Vagina (tissue), 2 donors: ENCODE measurements around the gene ANKS1A. TPM values are rescaled to one million over a fixed set of nuclear protein-coding genes. Genes with fewer than 3 reads are reported as not detected.

Source experiments
- DNase-seq, 2 donors: peaks; one replicate each; pipeline ENCODE4 v3.0.0-alpha.2; 2017; ENCODE audit errors: extremely low spot score in 2 of 2
- H3K27ac ChIP-seq: fragments of 200-600 bp; sonication (generic); one replicate; pipeline ENCODE4 v1.5.1; 2019
- H3K27me3 ChIP-seq: fragments of 200-600 bp; sonication (generic); one replicate; pipeline ENCODE4 v1.5.1; 2019
- H3K36me3 ChIP-seq, 2 donors: fragments of 200-600 bp; sonication (generic); one replicate each; pipeline ENCODE4 v1.5.1; 2017 to 2019
- H3K4me1 ChIP-seq: fragments of 200-600 bp; sonication (generic); one replicate; pipeline ENCODE4 v1.5.1; 2019
- H3K4me3 ChIP-seq, 2 donors: fragments of 200-600 bp; sonication (generic); 1 replicate in 1 of 2; 2 replicates in 1 of 2; pipeline ENCODE4 v1.5.1; 2016 to 2019
- H3K9me3 ChIP-seq: fragments of 200-600 bp; sonication (generic); one replicate; pipeline ENCODE4 v1.5.1; 2019
- CTCF ChIP-seq, 3 experiments: fragments of 450-650 bp in 2 of 3; fragments of 200-600 bp in 1 of 3; sonication (generic) in 1 of 3; IDR thresholded peaks; one replicate each; pipeline ENCODE4 v1.5.1; 2017 to 2019; ENCODE audit warnings: antibody characterized with exemption in 3 of 3, mild to moderate bottlenecking in 2 of 3, moderate library complexity in 2 of 3
- POLR2A ChIP-seq, 2 donors: fragments of 450-650 bp; IDR thresholded peaks; one replicate each; pipeline ENCODE4 v1.6.1; 2017; ENCODE audit warnings: antibody characterized with exemption in 2 of 2, mild to moderate bottlenecking in 2 of 2, moderate library complexity in 2 of 2
- POLR2AphosphoS5 ChIP-seq, 2 donors: sonication (generic); formaldehyde crosslinking; IDR thresholded peaks; one replicate each; pipeline ENCODE4 v1.9.0; 2017; ENCODE audit warnings: antibody characterized with exemption in 2 of 2, mild to moderate bottlenecking in 2 of 2, low read depth in 1 of 2; ENCODE audit not compliant: insufficient read depth in 1 of 2
- intact Hi-C: fragments of 100-400 bp; cut with DNase I; formaldehyde crosslinking; loops from one replicate; pipeline ENCODE4 v1.15.1; 2023
- total RNA-seq: library from RNA; depleted of rRNA; stranded (reverse); fragments of >200 nt; gene quantifications from one replicate; pipeline ENCODE4 v1.2.3, GENCODE V29; 2016

The ANKS1A gene
- total RNA-seq, 1 donor from 2014 or later, result 24.3 TPM

GRCh38 chr6:35054106-35054742, 165.2 kb downstream of the ANKS1A start:
- Histone ChIP-seq H3K4me3 (no peak overlapping the region), H3K27me3 (no peaks in the 10 kb centered on the region), H3K4me1 (peaks cover 41% of the 10 kb centered on the region), H3K9me3 (no peaks in the 10 kb centered on the region), H3K27ac (peak overlapping the region; percentile 80), H3K36me3 (peaks cover 0 to 16% of the 10 kb centered on the region in 2 donors)
- DNase-seq, result no peak
- intact Hi-C loops, result no loop called here
- TF ChIP-seq POLR2AphosphoS5 (IDR thresholded peaks at IDR 0.05; ENCODE audit: insufficient read depth in 1 of 2, low read depth in 1 of 2) (no peak), POLR2A (IDR thresholded peaks at IDR 0.05) (no peak), CTCF (IDR thresholded peaks at IDR 0.05) (no peak)

- no peak overlapping the region for H3K4me3 ChIP-seq
- intact Hi-C loops, result no loop called here
- no peak overlapping the region for H3K27ac ChIP-seq
- DNase-seq, result no peak
- H3K36me3 ChIP-seq, result peaks cover 0 to 21% of the 10 kb centered on the region in 2 donors
- H3K4me1 ChIP-seq, result peaks cover 36% of the 10 kb centered on the region
- TF ChIP-seq POLR2A (IDR thresholded peaks at IDR 0.05) (no peak), POLR2AphosphoS5 (IDR thresholded peaks at IDR 0.05; ENCODE audit: insufficient read depth in 1 of 2, low read depth in 1 of 2) (no peak), CTCF (IDR thresholded peaks at IDR 0.05) (no peak)
- H3K27me3 ChIP-seq, result no peaks in the 10 kb centered on the region
- no peaks in the 10 kb centered on the region for H3K9me3 ChIP-seq
Measured at GRCh38 chr6:35054743-35055130, 165.7 kb downstream of the ANKS1A start.

GRCh38 chr6:35055891-35056290, 166.8 kb downstream of the ANKS1A start:
- TF ChIP-seq POLR2AphosphoS5 (IDR thresholded peaks at IDR 0.05; ENCODE audit: insufficient read depth in 1 of 2, low read depth in 1 of 2), result no peak
- TF ChIP-seq CTCF (IDR thresholded peaks at IDR 0.05), result no peak
- no peak for TF ChIP-seq POLR2A (IDR thresholded peaks at IDR 0.05)
- Histone ChIP-seq H3K4me3 (no peak overlapping the region), H3K27ac (no peak overlapping the region), H3K4me1 (peaks cover 24% of the 10 kb centered on the region), H3K36me3 (peaks cover 0 to 33% of the 10 kb centered on the region in 2 donors), H3K27me3 (no peaks in the 10 kb centered on the region), H3K9me3 (no peaks in the 10 kb centered on the region)
- intact Hi-C loops, result no loop called here
- DNase-seq, result no peak

- no peaks in the 10 kb centered on the region for H3K27me3 ChIP-seq
- H3K9me3 ChIP-seq, result no peaks in the 10 kb centered on the region
- no peak for DNase-seq
- peaks cover 0 to 37% of the 10 kb centered on the region in 2 donors for H3K36me3 ChIP-seq
- no peak overlapping the region for H3K4me3 ChIP-seq
- no peak overlapping the region for H3K27ac ChIP-seq
- intact Hi-C loops, result no loop called here
- TF ChIP-seq POLR2AphosphoS5 (IDR thresholded peaks at IDR 0.05; ENCODE audit: insufficient read depth in 1 of 2, low read depth in 1 of 2) (no peak), POLR2A (IDR thresholded peaks at IDR 0.05) (no peak), CTCF (IDR thresholded peaks at IDR 0.05) (no peak)
- H3K4me1 ChIP-seq, result peaks cover 13% of the 10 kb centered on the region
Measured at GRCh38 chr6:35056952-35057351, 167.9 kb downstream of the ANKS1A start.
